Activated CD8-positive, alpha-beta memory T cell treated with anti-CD3 and anti-CD28 coated beads for 24 hours (primary cell): ENCODE measurements around the gene SERPINB3.
"Not testable (repeated sequence)": the region's sequence is repeated elsewhere in the genome, so short reads cannot be mapped to it uniquely, and the experiment has no call there.

ENCODE experiments used
- DNase-seq: peaks from one replicate; pipeline ENCODE4 v3.0.0-alpha.2; 2020

Gene SERPINB3

GRCh38 chr18:63661750-63662149, at the start of gene SERPINB3:
Gene SERPINB3 (minus strand): TSS chr18:63661893. CDS start chr18:63661216, 677 bp downstream.
- DNase-seq, result not testable (repeated sequence)

- no peak for DNase-seq
These were observed 47.0 kb upstream of the SERPINB3 start for GRCh38 chr18:63708650-63709049.

- DNase-seq, result no peak
These were observed 46.1 kb upstream of the SERPINB3 start for GRCh38 chr18:63707816-63708215.

- DNase-seq, result no peak
These were observed 43.7 kb upstream of the SERPINB3 start for GRCh38 chr18:63705401-63705800.

- DNase-seq, result no peak
These were observed 41.0 kb upstream of the SERPINB3 start, which contains the start of gene SERPINB11 for GRCh38 chr18:63702660-63703059. Gene SERPINB11 (plus strand): TSS chr18:63702960. CDS start chr18:63710194, 7,234 bp downstream.

GRCh38 chr18:63701952-63702351, 40.3 kb upstream of the SERPINB3 start:
- no peak for DNase-seq

- DNase-seq, result no peak
These were observed 38.8 kb upstream of the SERPINB3 start for GRCh38 chr18:63700501-63700900.

- DNase-seq, result no peak
These were observed 35.5 kb upstream of the SERPINB3 start for GRCh38 chr18:63697097-63697660.

- DNase-seq, result no peak
These were observed 27.4 kb upstream of the SERPINB3 start for GRCh38 chr18:63689064-63689463.

- no peak for DNase-seq
These were observed 25.2 kb upstream of the SERPINB3 start for GRCh38 chr18:63686871-63687270.

- no peak for DNase-seq
These were observed 23.0 kb upstream of the SERPINB3 start for GRCh38 chr18:63684718-63685117.

GRCh38 chr18:63683890-63684289, 22.2 kb upstream of the SERPINB3 start:
- no peak for DNase-seq

- DNase-seq, result no peak
These were observed 21.5 kb upstream of the SERPINB3 start for GRCh38 chr18:63683152-63683551.

GRCh38 chr18:63681449-63682340, 20.0 kb upstream of the SERPINB3 start:
- no peak for DNase-seq

GRCh38 chr18:63679820-63680606, 18.3 kb upstream of the SERPINB3 start:
- no peak for DNase-seq

GRCh38 chr18:63677500-63678225, 16.0 kb upstream of the SERPINB3 start:
- no peak for DNase-seq

- no peak for DNase-seq
These were observed 15.0 kb upstream of the SERPINB3 start for GRCh38 chr18:63676526-63677323.

GRCh38 chr18:63664571-63664970, 2.9 kb upstream of the SERPINB3 start:
- no peak for DNase-seq

GRCh38 chr18:63658920-63659319, 2.8 kb downstream of the SERPINB3 start:
- DNase-seq, result not testable (repeated sequence)

- not testable (repeated sequence) for DNase-seq
These were observed 11.4 kb downstream of the SERPINB3 start for GRCh38 chr18:63650271-63650670.

GRCh38 chr18:63648241-63648640, 13.5 kb downstream of the SERPINB3 start:
- no peak for DNase-seq

- DNase-seq, result no peak
These were observed 14.8 kb downstream of the SERPINB3 start for GRCh38 chr18:63646936-63647335.
